ENCODE data around the gene PACS1. TPM values are rescaled to one million over a fixed set of nuclear protein-coding genes. Genes with fewer than 3 reads are reported as not detected.

Gene PACS1
- total RNA-seq, 1 experiment from 2014 or later = 33.5 TPM

DNA sequence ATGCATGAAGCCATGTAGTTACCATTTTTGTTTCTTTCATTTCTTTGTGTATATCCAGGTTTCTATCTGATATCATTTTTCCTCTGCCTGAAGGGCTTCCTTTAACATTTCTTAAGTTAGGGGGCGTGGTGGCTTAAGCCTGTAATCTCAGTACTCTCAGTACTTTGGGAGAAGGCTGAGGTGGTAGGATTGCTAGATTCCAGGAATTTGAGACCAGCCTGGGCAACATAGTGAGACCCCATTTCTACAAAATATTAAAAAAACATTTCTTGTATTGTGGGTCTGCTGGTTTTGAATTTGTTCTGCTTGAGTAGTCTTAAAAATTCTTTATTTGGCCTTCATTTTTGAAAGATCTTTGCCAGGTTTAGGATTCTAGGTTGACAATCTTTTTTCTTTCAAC lies 5.5 kb upstream of the PACS1 start:
- TF ChIP-seq, protein P1, sequence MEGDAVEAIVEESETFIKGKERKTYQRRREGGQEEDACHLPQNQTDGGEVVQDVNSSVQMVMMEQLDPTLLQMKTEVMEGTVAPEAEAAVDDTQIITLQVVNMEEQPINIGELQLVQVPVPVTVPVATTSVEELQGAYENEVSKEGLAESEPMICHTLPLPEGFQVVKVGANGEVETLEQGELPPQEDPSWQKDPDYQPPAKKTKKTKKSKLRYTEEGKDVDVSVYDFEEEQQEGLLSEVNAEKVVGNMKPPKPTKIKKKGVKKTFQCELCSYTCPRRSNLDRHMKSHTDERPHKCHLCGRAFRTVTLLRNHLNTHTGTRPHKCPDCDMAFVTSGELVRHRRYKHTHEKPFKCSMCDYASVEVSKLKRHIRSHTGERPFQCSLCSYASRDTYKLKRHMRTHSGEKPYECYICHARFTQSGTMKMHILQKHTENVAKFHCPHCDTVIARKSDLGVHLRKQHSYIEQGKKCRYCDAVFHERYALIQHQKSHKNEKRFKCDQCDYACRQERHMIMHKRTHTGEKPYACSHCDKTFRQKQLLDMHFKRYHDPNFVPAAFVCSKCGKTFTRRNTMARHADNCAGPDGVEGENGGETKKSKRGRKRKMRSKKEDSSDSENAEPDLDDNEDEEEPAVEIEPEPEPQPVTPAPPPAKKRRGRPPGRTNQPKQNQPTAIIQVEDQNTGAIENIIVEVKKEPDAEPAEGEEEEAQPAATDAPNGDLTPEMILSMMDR (IDR thresholded peaks at IDR 0.05; ENCODE audit: unreplicated experiment) = no peak
- H3K36me3 Mint-ChIP-seq (ENCODE audit: insufficient read depth, unreplicated experiment) = peaks cover 93% of the 10 kb centered on the region
- no TSS peak for BruUV-seq (replicated peaks)
- DNase-seq (ENCODE audit: unreplicated experiment) = no peak
- H3K27me3 Mint-ChIP-seq (ENCODE audit: insufficient read depth, unreplicated experiment) = no peaks in the 10 kb centered on the region
- no peak overlapping the region for H3K27ac Mint-ChIP-seq (ENCODE audit: low read depth, unreplicated experiment)
- H3K4me1 Mint-ChIP-seq (ENCODE audit: insufficient read depth, unreplicated experiment) = peaks cover 31% of the 10 kb centered on the region
- intact Hi-C loops (cut with micrococcal nuclease) = no loop called here
- H3K9me3 Mint-ChIP-seq (ENCODE audit: unreplicated experiment) = no peaks in the 10 kb centered on the region
- no peak overlapping the region for H3K4me3 Mint-ChIP-seq (ENCODE audit: unreplicated experiment)
- CTCF ChIA-PET = interaction anchor here (0.9 to 1.4 kb wide), 3 partner anchors 8 to 194 kb away, joined by 3 to 4 read pairs (median 4); no protein-coding TSS in a partner anchor
- POLR2A ChIA-PET = interaction anchor here (1.1 kb wide), 1 partner anchor 12 kb away, joined by 7 read pairs; the partner anchor contains the start of gene SF3B2

- no TSS peak for BruUV-seq (replicated peaks)
- peaks cover 40% of the 10 kb centered on the region for H3K4me1 Mint-ChIP-seq (ENCODE audit: insufficient read depth, unreplicated experiment)
- no peak overlapping the region for H3K4me3 Mint-ChIP-seq (ENCODE audit: unreplicated experiment)
- H3K27me3 Mint-ChIP-seq (ENCODE audit: insufficient read depth, unreplicated experiment) = no peaks in the 10 kb centered on the region
- intact Hi-C loops (cut with micrococcal nuclease) = no loop called here
- no peak overlapping the region for H3K27ac Mint-ChIP-seq (ENCODE audit: low read depth, unreplicated experiment)
- POLR2A ChIA-PET = interaction anchor here (1.6 kb wide), 1 partner anchor 14 kb away, joined by 7 read pairs; the partner anchor contains the start of gene SF3B2
- TF ChIP-seq, protein P1 (IDR thresholded peaks at IDR 0.05; ENCODE audit: unreplicated experiment) = no peak
- H3K36me3 Mint-ChIP-seq (ENCODE audit: insufficient read depth, unreplicated experiment) = peaks cover 71% of the 10 kb centered on the region
- DNase-seq (ENCODE audit: unreplicated experiment) = no peak
- CTCF ChIA-PET = interaction anchor here (0.8 to 3.8 kb wide), 5 partner anchors 8 to 179 kb away, joined by 3 to 75 read pairs (median 16); partner anchors contain the start of gene SF3B2
- H3K9me3 Mint-ChIP-seq (ENCODE audit: unreplicated experiment) = no peaks in the 10 kb centered on the region
Measured at GRCh38 chr11:66066751-66067150, 3.3 kb upstream of the PACS1 start.

GRCh38 chr11:66067640-66068039 lies 2.4 kb upstream of the PACS1 start:
- no peak overlapping the region for H3K27ac Mint-ChIP-seq (ENCODE audit: low read depth, unreplicated experiment)
- intact Hi-C loops (cut with micrococcal nuclease) = loop anchor here (1.0 kb wide), 1 partner anchor 191 kb away; no protein-coding TSS in a partner anchor
- BruUV-seq (replicated peaks) = no TSS peak
- ChIA-PET POLR2A (interaction anchor here (1.1 to 5.0 kb wide), 2 partner anchors 14 to 45 kb away, joined by 3 to 69 read pairs; partner anchors contain the start of gene SF3B2), CTCF (interaction anchor here (0.5 to 3.8 kb wide), 26 partner anchors 9 to 582 kb away, joined by 3 to 75 read pairs (median 4); partner anchors contain the start of gene SF3B2)
- H3K4me1 Mint-ChIP-seq (ENCODE audit: insufficient read depth, unreplicated experiment) = peaks cover 49% of the 10 kb centered on the region
- no peak for DNase-seq (ENCODE audit: unreplicated experiment)
- no peak overlapping the region for H3K4me3 Mint-ChIP-seq (ENCODE audit: unreplicated experiment)
- TF ChIP-seq, protein P1 (IDR thresholded peaks at IDR 0.05; ENCODE audit: unreplicated experiment) = no peak
- H3K27me3 Mint-ChIP-seq (ENCODE audit: insufficient read depth, unreplicated experiment) = no peaks in the 10 kb centered on the region
- H3K9me3 Mint-ChIP-seq (ENCODE audit: unreplicated experiment) = no peaks in the 10 kb centered on the region
- H3K36me3 Mint-ChIP-seq (ENCODE audit: insufficient read depth, unreplicated experiment) = peaks cover 62% of the 10 kb centered on the region

- Mint-ChIP-seq H3K4me3 (ENCODE audit: unreplicated experiment) (no peak overlapping the region), H3K4me1 (ENCODE audit: insufficient read depth, unreplicated experiment) (peaks cover 51% of the 10 kb centered on the region), H3K36me3 (ENCODE audit: insufficient read depth, unreplicated experiment) (peaks cover 56% of the 10 kb centered on the region), H3K9me3 (ENCODE audit: unreplicated experiment) (no peaks in the 10 kb centered on the region), H3K27ac (ENCODE audit: low read depth, unreplicated experiment) (peak overlapping the region; percentile 83), H3K27me3 (ENCODE audit: insufficient read depth, unreplicated experiment) (no peaks in the 10 kb centered on the region)
- peak; percentile 70 for DNase-seq (ENCODE audit: unreplicated experiment)
- BruUV-seq (replicated peaks) = TSS peak; percentile 75
- TF ChIP-seq, protein P1 (IDR thresholded peaks at IDR 0.05; ENCODE audit: unreplicated experiment) = peak; percentile 87
- ChIA-PET POLR2A (interaction anchor here (1.1 to 5.0 kb wide), 3 partner anchors 14 to 45 kb away, joined by 3 to 69 read pairs (median 3); partner anchors contain the start of gene SF3B2), CTCF (interaction anchor here (0.6 to 3.8 kb wide), 39 partner anchors 9 to 736 kb away, joined by 3 to 75 read pairs (median 4); partner anchors contain the start of genes CST6, SF3B2 and YIF1A)
- intact Hi-C loops (cut with micrococcal nuclease) = loop anchor here (1.0 kb wide), 1 partner anchor 190 kb away; no protein-coding TSS in a partner anchor
Measured at GRCh38 chr11:66068154-66068821, 1.8 kb upstream of the PACS1 start.

All from MCF 10A (cell line).